Liver (tissue), 9 donors: ENCODE results near the gene WNT1. TPM values are rescaled to one million over a fixed set of nuclear protein-coding genes. Genes with fewer than 3 reads are reported as not detected.

Experiments
- DNase-seq: peaks from one replicate; pipeline ENCODE4 v3.0.0-alpha.2; 2017; ENCODE audit warnings: low spot score
- H3K27ac ChIP-seq, 2 donors: one replicate each; pipeline ENCODE4 v1.7.0; 2013; ENCODE audit warnings: inconsistent platforms in 2 of 2, low read length in 2 of 2, control low read depth in 1 of 2, low read depth in 1 of 2, mild to moderate bottlenecking in 1 of 2
- H3K27me3 ChIP-seq, 4 donors: one replicate each; pipeline versions ENCODE4 v1.6.1 to v1.7.0; 2013; ENCODE audit warnings: low read length in 3 of 4, inconsistent platforms in 1 of 4, mild to moderate bottlenecking in 1 of 4, moderate library complexity in 1 of 4; ENCODE audit not compliant: control insufficient read depth in 4 of 4, insufficient read depth in 4 of 4
- H3K36me3 ChIP-seq, 4 donors: one replicate each; pipeline versions ENCODE4 v1.6.1 to v1.7.0; 2013; ENCODE audit warnings: low read length in 3 of 4, mild to moderate bottlenecking in 3 of 4, low read depth in 1 of 4, moderate library complexity in 1 of 4; ENCODE audit not compliant: control insufficient read depth in 4 of 4, insufficient read depth in 3 of 4
- H3K4me1 ChIP-seq, 4 donors: one replicate each; pipeline versions ENCODE4 v1.6.1 to v1.7.0; 2013; ENCODE audit warnings: low read length in 3 of 4, mild to moderate bottlenecking in 3 of 4, moderate library complexity in 1 of 4; ENCODE audit not compliant: control insufficient read depth in 4 of 4, insufficient read depth in 4 of 4
- H3K4me3 ChIP-seq, 3 donors: one replicate each; pipeline versions ENCODE4 v1.6.1 to v1.7.0; 2013; ENCODE audit warnings: low read length in 3 of 3, control low read depth in 1 of 3, low read depth in 1 of 3, mild to moderate bottlenecking in 1 of 3
- H3K9ac ChIP-seq, 2 donors: one replicate each; pipeline ENCODE4 v1.7.0; 2013; ENCODE audit warnings: low read length in 2 of 2, mild to moderate bottlenecking in 2 of 2, moderate library complexity in 2 of 2, control low read depth in 1 of 2, low read depth in 1 of 2
- H3K9me3 ChIP-seq, 4 donors: one replicate each; pipeline versions ENCODE4 v1.6.1 to v1.7.0; 2013; ENCODE audit warnings: low read length in 3 of 4; ENCODE audit not compliant: control insufficient read depth in 4 of 4
- ATF3 ChIP-seq: IDR thresholded peaks from 2 replicates; pipeline ENCODE4 v1.6.1; 2016; ENCODE audit warnings: antibody characterized with exemption
- CTCF ChIP-seq: fragments of 150-350 bp; IDR thresholded peaks from 2 replicates; pipeline ENCODE4 v1.5.1; 2017; ENCODE audit warnings: improper control_type of control experiment, low read depth, low read length; ENCODE audit not compliant: missing input control
- EGR1 ChIP-seq, 2 donors: IDR thresholded peaks; 2 replicates each; pipeline ENCODE4 v1.6.1; 2016 to 2018; ENCODE audit warnings: antibody characterized with exemption in 2 of 2, low read depth in 2 of 2
- FOXA1 ChIP-seq: IDR thresholded peaks from 2 replicates; pipeline ENCODE4 v1.6.1; 2016; ENCODE audit warnings: antibody characterized with exemption
- FOXA2 ChIP-seq: IDR thresholded peaks from 2 replicates; pipeline ENCODE4 v1.6.1; 2016; ENCODE audit warnings: antibody characterized with exemption
- GABPA ChIP-seq, 2 donors: IDR thresholded peaks in 1 of 2; conservative IDR thresholded peaks in 1 of 2; 2 replicates each; pipeline ENCODE4 v1.6.1; 2016; ENCODE audit warnings: antibody characterized with exemption in 2 of 2, mild to moderate bottlenecking in 1 of 2, moderate library complexity in 1 of 2
- HNF4A ChIP-seq, 2 donors: conservative IDR thresholded peaks; 2 replicates each; pipeline ENCODE4 v1.6.1; 2016; ENCODE audit warnings: antibody characterized with exemption in 2 of 2, mild to moderate bottlenecking in 2 of 2
- HNF4G ChIP-seq: IDR thresholded peaks from 2 replicates; pipeline ENCODE4 v1.6.1; 2016; ENCODE audit warnings: antibody characterized with exemption
- JUND ChIP-seq, 2 donors: IDR thresholded peaks; 2 replicates each; pipeline ENCODE4 v1.6.1; 2016; ENCODE audit warnings: antibody characterized with exemption in 2 of 2
- MAX ChIP-seq: IDR thresholded peaks from 2 replicates; pipeline ENCODE4 v1.6.1; 2016; ENCODE audit warnings: antibody characterized with exemption
- NR2F2 ChIP-seq: IDR thresholded peaks from 2 replicates; pipeline ENCODE4 v1.6.1; 2016; ENCODE audit warnings: antibody characterized with exemption
- RAD21 ChIP-seq, 2 donors: IDR thresholded peaks; 2 replicates each; pipeline ENCODE4 v1.6.1; 2016; ENCODE audit warnings: antibody characterized with exemption in 2 of 2, mild to moderate bottlenecking in 2 of 2
- REST ChIP-seq: IDR thresholded peaks from 2 replicates; pipeline ENCODE4 v1.6.1; 2016; ENCODE audit warnings: antibody characterized with exemption, mild to moderate bottlenecking
- RXRA ChIP-seq, 2 donors: IDR thresholded peaks; 2 replicates each; pipeline ENCODE4 v1.6.1; 2017 to 2018; ENCODE audit warnings: antibody characterized with exemption in 2 of 2, mild to moderate bottlenecking in 1 of 2
- TAF1 ChIP-seq: conservative IDR thresholded peaks from 2 replicates; pipeline ENCODE4 v1.6.1; 2016; ENCODE audit warnings: antibody characterized with exemption, mild to moderate bottlenecking
- YY1 ChIP-seq: IDR thresholded peaks from 2 replicates; pipeline ENCODE4 v1.6.1; 2016; ENCODE audit warnings: antibody characterized with exemption, mild to moderate bottlenecking
- ZBTB33 ChIP-seq: IDR thresholded peaks from 2 replicates; pipeline ENCODE4 v1.6.1; 2016; ENCODE audit warnings: antibody characterized with exemption
- WGBS: extraction: QIAGEN DNeasy Blood & Tissue Kit; methylation state at CpG from one replicate; pipeline ENCODE4 v1.1.7; 2013; 5-methylcytosine and 5-hydroxymethylcytosine counted together
- polyA plus RNA-seq, 2 donors: library from polyadenylated mRNA; stranded (reverse) in 1 of 2; unstranded in 1 of 2; fragments of 200-250 nt in 1 of 2; fragments of >200 nt in 1 of 2; fragmentation: Nextera tagmentation in 1 of 2; extraction: Ambion mirVana in 1 of 2; gene quantifications; one replicate each; pipeline versions ENCODE4 v1.2.1 to v1.2.3, GENCODE V29; 2013 to 2015
- total RNA-seq, 2 donors: library from RNA; depleted of rRNA; stranded (reverse); fragments of >200 nt; gene quantifications; one replicate each; pipeline ENCODE4 v1.2.3, GENCODE V29; 2014
- donor health status: healthy.
- donor health status: healthy.
- donor health status: healthy.
- donor health status: healthy.
- donor health status: healthy.

Gene WNT1
- total and polyA plus RNA-seq, 4 donors = not detected

- H3K27ac ChIP-seq = no peak overlapping the region
- H3K27me3 ChIP-seq = peaks cover 0 to 15% (median 9%) of the 10 kb centered on the region in 4 donors
- TF ChIP-seq EGR1 (IDR thresholded peaks at IDR 0.05; ENCODE audit: low read depth in 2 of 2) = no peak
- no peak for TF ChIP-seq RXRA (IDR thresholded peaks at IDR 0.05)
- TF ChIP-seq CTCF = no peak
- no peak for TF ChIP-seq FOXA1
- no peak for TF ChIP-seq RAD21 (IDR thresholded peaks at IDR 0.05)
- no peak for TF ChIP-seq HNF4G
- no peak for TF ChIP-seq TAF1
- no peak for TF ChIP-seq MAX
- no peak for TF ChIP-seq GABPA (IDR thresholded peaks at IDR 0.05 in 1 of 2, conservative IDR thresholded peaks at IDR 0.05 in 1 of 2)
- no peak for TF ChIP-seq ATF3
- TF ChIP-seq YY1 = no peak
- no peak for TF ChIP-seq ZBTB33
- no peak for TF ChIP-seq NR2F2
- no peak for TF ChIP-seq REST
- TF ChIP-seq FOXA2 = no peak
- TF ChIP-seq JUND (IDR thresholded peaks at IDR 0.05) = no peak
- no peak for TF ChIP-seq HNF4A (conservative IDR thresholded peaks at IDR 0.05)
- DNase-seq = no peak
- 56% methylated on average over 8 of the region's 8 CpGs for WGBS
- no peak overlapping the region for H3K9ac ChIP-seq
- no peaks in the 10 kb centered on the region for H3K36me3 ChIP-seq
- H3K4me3 ChIP-seq = no peak overlapping the region
- H3K4me1 ChIP-seq = peaks cover 0 to 16% (median 6%) of the 10 kb centered on the region in 4 donors
- H3K9me3 ChIP-seq = no peaks in the 10 kb centered on the region
These were observed 8.9 kb upstream of the WNT1 start for GRCh38 chr12:48969160-48969771.
